IPS-NIHi7 (cell line): ENCODE results near the gene CCDC186.
"Not testable (repeated sequence)": the region's sequence is repeated elsewhere in the genome, so short reads cannot be mapped to it uniquely, and the experiment has no call there.

Source experiments
- DNase-seq: peaks from one replicate; pipeline ENCODE4 v3.0.0; 2012; ENCODE audit warnings: mixed read lengths; ENCODE audit errors: extremely low spot score

Gene CCDC186

GRCh38 chr10:114173603-114173920 lies 441 bp downstream of the CCDC186 start:
- peak; percentile 50 for DNase-seq

- DNase-seq: no peak
Observed at GRCh38 chr10:114172776-114173602, 1.0 kb downstream of the CCDC186 start.

GRCh38 chr10:114172216-114172615 lies 1.8 kb downstream of the CCDC186 start:
- DNase-seq: no peak

GRCh38 chr10:114168450-114169009 lies 5.5 kb downstream of the CCDC186 start:
- no peak for DNase-seq

- no peak for DNase-seq
Observed at GRCh38 chr10:114167985-114168384, 6.0 kb downstream of the CCDC186 start.

- DNase-seq: no peak
Observed at GRCh38 chr10:114166494-114166893, 7.5 kb downstream of the CCDC186 start.

- no peak for DNase-seq
Observed at GRCh38 chr10:114166043-114166442, 8.0 kb downstream of the CCDC186 start.

GRCh38 chr10:114163062-114163461 lies 10.9 kb downstream of the CCDC186 start:
- no peak for DNase-seq

- no peak for DNase-seq
Observed at GRCh38 chr10:114157912-114158311, 16.1 kb downstream of the CCDC186 start.

GRCh38 chr10:114151892-114152291 lies 22.1 kb downstream of the CCDC186 start:
- DNase-seq: no peak

GRCh38 chr10:114151486-114151885 lies 22.5 kb downstream of the CCDC186 start:
- no peak for DNase-seq

GRCh38 chr10:114149476-114149875 lies 24.5 kb downstream of the CCDC186 start:
- DNase-seq: not testable (repeated sequence)

GRCh38 chr10:114143160-114143559 lies 30.8 kb downstream of the CCDC186 start:
- DNase-seq: no peak

GRCh38 chr10:114142018-114142417 lies 32.0 kb downstream of the CCDC186 start:
- DNase-seq: no peak

- DNase-seq: not testable (repeated sequence)
Observed at GRCh38 chr10:114140827-114141226, 33.2 kb downstream of the CCDC186 start.

GRCh38 chr10:114140036-114140435 lies 34.0 kb downstream of the CCDC186 start:
- DNase-seq: no peak

GRCh38 chr10:114138581-114138980 lies 35.4 kb downstream of the CCDC186 start:
- DNase-seq: no peak

- no peak for DNase-seq
Observed at GRCh38 chr10:114135476-114135875, 38.5 kb downstream of the CCDC186 start.

- DNase-seq: no peak
Observed at GRCh38 chr10:114131094-114131493, 42.9 kb downstream of the CCDC186 start.

- no peak for DNase-seq
Observed at GRCh38 chr10:114121031-114121430, 53.0 kb downstream of the CCDC186 start.

GRCh38 chr10:114118514-114118913 lies 55.5 kb downstream of the CCDC186 start:
- DNase-seq: no peak

GRCh38 chr10:114117728-114118127 lies 56.3 kb downstream of the CCDC186 start:
- DNase-seq: no peak

GRCh38 chr10:114115661-114116445 lies 58.1 kb downstream of the CCDC186 start:
- no peak for DNase-seq
